GM12892 (cell line): ENCODE results near the gene PPP5C.

Experiments
- POLR2A ChIP-seq: IDR thresholded peaks from 2 replicates; pipeline ENCODE4 v1.6.1; 2011; ENCODE audit warnings: low read depth, low read length, control low read depth
- POLR2AphosphoS5 ChIP-seq: IDR thresholded peaks from 2 replicates; pipeline ENCODE4 v1.6.1; 2011; ENCODE audit warnings: low read depth, low read length, control low read depth
- TAF1 ChIP-seq: IDR thresholded peaks from 2 replicates; pipeline ENCODE4 v1.6.1; 2011; ENCODE audit warnings: low read depth, mild to moderate bottlenecking, control low read depth, low read length, borderline replicate concordance

GRCh38 chr19:46365561-46365960, 18.7 kb downstream of the PPP5C start:
- TF ChIP-seq POLR2A (no peak), TAF1 (no peak), POLR2AphosphoS5 (no peak)
